ENCODE measurements around the gene IGSF6. TPM values are rescaled to one million over a fixed set of nuclear protein-coding genes. Genes with fewer than 3 reads are reported as not detected.

IGSF6 gene
- polyA plus RNA-seq, 1 of the 3 experiments (the other 2 are of a cell fraction): not detected

DNA sequence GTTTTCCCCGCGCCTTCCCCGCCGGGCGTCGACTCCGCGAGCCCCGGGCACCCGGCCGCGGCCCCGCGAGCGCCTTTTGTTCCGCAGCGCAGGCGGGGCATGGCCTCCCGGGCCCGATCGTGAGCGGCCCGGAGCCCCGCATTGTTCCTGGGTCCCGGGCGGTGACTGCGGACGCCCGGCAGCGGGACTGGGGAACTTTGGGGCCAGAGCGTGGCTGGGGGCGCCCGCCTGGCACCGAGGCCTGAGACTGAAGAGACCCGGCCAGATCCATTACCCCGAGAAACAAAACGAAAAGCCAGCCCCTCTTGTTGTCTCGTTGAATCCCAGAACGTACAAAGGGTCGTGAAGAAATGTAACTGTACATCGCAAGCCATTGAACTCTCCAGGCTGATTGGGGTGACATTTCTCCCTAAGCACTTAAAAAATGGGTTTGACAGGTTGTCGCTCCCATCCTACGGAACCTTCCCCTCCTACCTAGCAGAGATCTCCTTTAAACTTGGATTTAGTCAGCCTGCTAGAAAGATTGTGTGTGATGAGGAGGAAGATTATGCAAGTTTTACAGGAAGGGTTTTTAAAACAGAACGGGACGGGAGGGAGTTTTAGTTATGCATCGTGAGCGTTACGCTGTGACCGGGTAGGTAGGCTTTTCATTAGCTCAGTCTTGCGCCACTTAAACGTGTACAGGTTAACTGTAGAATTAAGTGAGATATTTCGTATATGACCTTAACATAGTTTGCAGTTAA is 52.2 kb downstream of the IGSF6 start:
- peak overlapping the region; percentile 91 for H3K9ac ChIP-seq
- H3K27ac ChIP-seq (ENCODE audit: low read depth in 2 of 2, low read length in 1 of 2): peak overlapping the region; percentile 86 to 93
- no peaks in the 10 kb centered on the region for H3K27me3 ChIP-seq (ENCODE audit: insufficient read depth)
- H3K4me1 ChIP-seq (ENCODE audit: control insufficient read depth in 1 of 2, insufficient read depth in 2 of 2, low read depth in 1 of 2, low read length in 1 of 2): peaks cover 4 to 12% of the 10 kb centered on the region in 2 experiments; a peak in 3 of 4 replicates
- CTCF ChIA-PET: interaction anchor here (1.0 to 1.9 kb wide), 4 partner anchors 9 to 39 kb away, joined by 3 to 13 read pairs (median 4); no protein-coding TSS in a partner anchor
- POLR2A ChIA-PET: no interaction called here
- peaks cover 53% of the 10 kb centered on the region for H3K79me2 ChIP-seq (ENCODE audit: insufficient read depth)
- 2% methylated on average over 23 of the region's 52 CpGs for WGBS (ENCODE audit: low lambda C conversion rate)
- peak overlapping the region; percentile 78 to 83 for H3K4me3 ChIP-seq (ENCODE audit: low read depth in 2 of 2, low read length in 1 of 2)
- peak; percentile 23 for DNase-seq
- peaks cover 52% of the 10 kb centered on the region for H4K20me1 ChIP-seq (ENCODE audit: insufficient read depth)
- H3F3A ChIP-seq (replicated peaks; ENCODE audit: insufficient read depth): no peaks in the 10 kb centered on the region
- peak overlapping the region; percentile 12; the same call in 1 of the 2 replicates for H2AFZ ChIP-seq (ENCODE audit: low read depth)
- H3K9me2 ChIP-seq: no peaks in the 10 kb centered on the region
- peak overlapping the region; percentile 77 for H3K4me2 ChIP-seq
- no peaks in the 10 kb centered on the region for H3K36me3 ChIP-seq (replicated peaks in 1 of 2; ENCODE audit: control insufficient read depth in 1 of 2, insufficient read depth in 2 of 2, low read length in 1 of 2)
- TF ChIP-seq EP300 (IDR thresholded peaks at IDR 0.05; ENCODE audit: borderline replicate concordance in 1 of 2, low read depth in 1 of 2, low read length in 1 of 2) (no peak), SIN3A (IDR thresholded peaks at IDR 0.05; ENCODE audit: borderline replicate concordance, low read depth, low read length) (no peak), CHD2 (IDR thresholded peaks at IDR 0.05; ENCODE audit: low read length, partially characterized antibody) (no peak), TEAD4 (IDR thresholded peaks at IDR 0.05; ENCODE audit: borderline replicate concordance, insufficient read depth) (no peak), YY1 (IDR thresholded peaks at IDR 0.05; ENCODE audit: low read depth) (no peak), TAF1 (IDR thresholded peaks at IDR 0.05; ENCODE audit: borderline replicate concordance, low read depth, low read length) (no peak), GABPA (IDR thresholded peaks at IDR 0.05; ENCODE audit: low read depth) (no peak), RCOR1 (IDR thresholded peaks at IDR 0.05; ENCODE audit: low read length) (no peak), NRF1 (IDR thresholded peaks at IDR 0.05; ENCODE audit: low read depth, low read length) (no peak), TCF12 (IDR thresholded peaks at IDR 0.05) (no peak), RAD21 (IDR thresholded peaks at IDR 0.05; ENCODE audit: low read length) (no peak), ELF1 (IDR thresholded peaks at IDR 0.05) (no peak)
- TF ChIP-seq, protein P1, sequence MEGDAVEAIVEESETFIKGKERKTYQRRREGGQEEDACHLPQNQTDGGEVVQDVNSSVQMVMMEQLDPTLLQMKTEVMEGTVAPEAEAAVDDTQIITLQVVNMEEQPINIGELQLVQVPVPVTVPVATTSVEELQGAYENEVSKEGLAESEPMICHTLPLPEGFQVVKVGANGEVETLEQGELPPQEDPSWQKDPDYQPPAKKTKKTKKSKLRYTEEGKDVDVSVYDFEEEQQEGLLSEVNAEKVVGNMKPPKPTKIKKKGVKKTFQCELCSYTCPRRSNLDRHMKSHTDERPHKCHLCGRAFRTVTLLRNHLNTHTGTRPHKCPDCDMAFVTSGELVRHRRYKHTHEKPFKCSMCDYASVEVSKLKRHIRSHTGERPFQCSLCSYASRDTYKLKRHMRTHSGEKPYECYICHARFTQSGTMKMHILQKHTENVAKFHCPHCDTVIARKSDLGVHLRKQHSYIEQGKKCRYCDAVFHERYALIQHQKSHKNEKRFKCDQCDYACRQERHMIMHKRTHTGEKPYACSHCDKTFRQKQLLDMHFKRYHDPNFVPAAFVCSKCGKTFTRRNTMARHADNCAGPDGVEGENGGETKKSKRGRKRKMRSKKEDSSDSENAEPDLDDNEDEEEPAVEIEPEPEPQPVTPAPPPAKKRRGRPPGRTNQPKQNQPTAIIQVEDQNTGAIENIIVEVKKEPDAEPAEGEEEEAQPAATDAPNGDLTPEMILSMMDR (IDR thresholded peaks at IDR 0.05): no peak; the same call in 1 of the 2 replicates
- TF ChIP-seq, protein P2, sequence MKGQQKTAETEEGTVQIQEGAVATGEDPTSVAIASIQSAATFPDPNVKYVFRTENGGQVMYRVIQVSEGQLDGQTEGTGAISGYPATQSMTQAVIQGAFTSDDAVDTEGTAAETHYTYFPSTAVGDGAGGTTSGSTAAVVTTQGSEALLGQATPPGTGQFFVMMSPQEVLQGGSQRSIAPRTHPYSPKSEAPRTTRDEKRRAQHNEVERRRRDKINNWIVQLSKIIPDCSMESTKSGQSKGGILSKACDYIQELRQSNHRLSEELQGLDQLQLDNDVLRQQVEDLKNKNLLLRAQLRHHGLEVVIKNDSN (IDR thresholded peaks at IDR 0.05; ENCODE audit: borderline replicate concordance, low read depth): no peak
- TF ChIP-seq, protein P3, sequence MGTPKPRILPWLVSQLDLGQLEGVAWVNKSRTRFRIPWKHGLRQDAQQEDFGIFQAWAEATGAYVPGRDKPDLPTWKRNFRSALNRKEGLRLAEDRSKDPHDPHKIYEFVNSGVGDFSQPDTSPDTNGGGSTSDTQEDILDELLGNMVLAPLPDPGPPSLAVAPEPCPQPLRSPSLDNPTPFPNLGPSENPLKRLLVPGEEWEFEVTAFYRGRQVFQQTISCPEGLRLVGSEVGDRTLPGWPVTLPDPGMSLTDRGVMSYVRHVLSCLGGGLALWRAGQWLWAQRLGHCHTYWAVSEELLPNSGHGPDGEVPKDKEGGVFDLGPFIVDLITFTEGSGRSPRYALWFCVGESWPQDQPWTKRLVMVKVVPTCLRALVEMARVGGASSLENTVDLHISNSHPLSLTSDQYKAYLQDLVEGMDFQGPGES (IDR thresholded peaks at IDR 0.05; ENCODE audit: low read depth, low read length): no peak
- H3K9me3 ChIP-seq: no peaks in the 10 kb centered on the region
